ENCODE results near the gene DNAH3. TPM values are rescaled to one million over a fixed set of nuclear protein-coding genes. Genes with fewer than 3 reads are reported as not detected.
"Not testable (repeated sequence)": the region's sequence is repeated elsewhere in the genome, so short reads cannot be mapped to it uniquely, and the experiment has no call there.

The DNAH3 gene
- total RNA-seq, 1 donor from 2014 or later: not detected

- H3K4me3 ChIP-seq (ENCODE audit: low read depth, low read length): no peak overlapping the region
- no peak for TF ChIP-seq CTCF (conservative IDR thresholded peaks at IDR 0.05; ENCODE audit: low read depth, low read length)
- DNase-seq (ENCODE audit: low read depth): no peak
These were observed 33.1 kb downstream of the DNAH3 start for GRCh38 chr16:21117567-21117966.

- no peak for DNase-seq (ENCODE audit: low read depth)
- no peak overlapping the region for H3K4me3 ChIP-seq (ENCODE audit: low read depth, low read length)
- no peak for TF ChIP-seq CTCF (conservative IDR thresholded peaks at IDR 0.05; ENCODE audit: low read depth, low read length)
These were observed 34.4 kb downstream of the DNAH3 start for GRCh38 chr16:21116148-21116693.

- not testable (repeated sequence) for H3K4me3 ChIP-seq (ENCODE audit: low read depth, low read length); DNase-seq (ENCODE audit: low read depth)
These were observed 35.1 kb downstream of the DNAH3 start for GRCh38 chr16:21115551-21115950.

- TF ChIP-seq CTCF (conservative IDR thresholded peaks at IDR 0.05; ENCODE audit: low read depth, low read length): no peak
- no peak overlapping the region for H3K4me3 ChIP-seq (ENCODE audit: low read depth, low read length)
- DNase-seq (ENCODE audit: low read depth): no peak
These were observed 46.4 kb downstream of the DNAH3 start for GRCh38 chr16:21103941-21104860.

GRCh38 chr16:21101631-21102420 is 48.8 kb downstream of the DNAH3 start:
- no peak for DNase-seq (ENCODE audit: low read depth)
- TF ChIP-seq CTCF (conservative IDR thresholded peaks at IDR 0.05; ENCODE audit: low read depth, low read length): peak; percentile 46
- no peak overlapping the region for H3K4me3 ChIP-seq (ENCODE audit: low read depth, low read length)

- DNase-seq (ENCODE audit: low read depth): no peak
- TF ChIP-seq CTCF (conservative IDR thresholded peaks at IDR 0.05; ENCODE audit: low read depth, low read length): no peak
- no peak overlapping the region for H3K4me3 ChIP-seq (ENCODE audit: low read depth, low read length)
These were observed 50.2 kb downstream of the DNAH3 start for GRCh38 chr16:21100447-21100846.

GRCh38 chr16:21097151-21097550 is 53.5 kb downstream of the DNAH3 start:
- no peak for DNase-seq (ENCODE audit: low read depth)
- H3K4me3 ChIP-seq (ENCODE audit: low read depth, low read length): no peak overlapping the region
- no peak for TF ChIP-seq CTCF (conservative IDR thresholded peaks at IDR 0.05; ENCODE audit: low read depth, low read length)

GRCh38 chr16:21094719-21095118 is 55.9 kb downstream of the DNAH3 start:
- not testable (repeated sequence) for H3K4me3 ChIP-seq (ENCODE audit: low read depth, low read length); DNase-seq (ENCODE audit: low read depth)
